GM12891 (cell line): ENCODE measurements around the gene FAT1.

Experiments used
- POLR2A ChIP-seq: IDR thresholded peaks from 2 replicates; pipeline ENCODE4 v1.6.1; 2011; ENCODE audit warnings: low read depth, low read length, control low read depth
- POLR2AphosphoS5 ChIP-seq: IDR thresholded peaks from 2 replicates; pipeline ENCODE4 v1.6.1; 2011; ENCODE audit warnings: low read depth, low read length, control low read depth

GRCh38 chr4:186724058-186724863, 605 bp upstream of the FAT1 start:
- TF ChIP-seq POLR2AphosphoS5 (no peak), POLR2A (no peak)
